GM18951 (cell line): ENCODE measurements around the gene TPSD1.
"Not testable (repeated sequence)": the region's sequence is repeated elsewhere in the genome, so short reads cannot be mapped to it uniquely, and the experiment has no call there.

Source experiments
- POLR2A ChIP-seq: IDR thresholded peaks from 4 replicates; pipeline ENCODE4 v1.6.1; 2011; ENCODE audit warnings: mild to moderate bottlenecking; ENCODE audit not compliant: insufficient read length, insufficient read depth; ENCODE audit errors: extremely low read depth
- in situ Hi-C: fragments of 300-500 bp; cut with MboI; formaldehyde crosslinking; loops from one replicate; pipeline ENCODE4 v1.12.0; 2022; ENCODE audit warnings: low sequenced_read_pairs, mixed read lengths, inconsistent platforms; ENCODE audit not compliant: unreplicated experiment

TPSD1 gene

DNA sequence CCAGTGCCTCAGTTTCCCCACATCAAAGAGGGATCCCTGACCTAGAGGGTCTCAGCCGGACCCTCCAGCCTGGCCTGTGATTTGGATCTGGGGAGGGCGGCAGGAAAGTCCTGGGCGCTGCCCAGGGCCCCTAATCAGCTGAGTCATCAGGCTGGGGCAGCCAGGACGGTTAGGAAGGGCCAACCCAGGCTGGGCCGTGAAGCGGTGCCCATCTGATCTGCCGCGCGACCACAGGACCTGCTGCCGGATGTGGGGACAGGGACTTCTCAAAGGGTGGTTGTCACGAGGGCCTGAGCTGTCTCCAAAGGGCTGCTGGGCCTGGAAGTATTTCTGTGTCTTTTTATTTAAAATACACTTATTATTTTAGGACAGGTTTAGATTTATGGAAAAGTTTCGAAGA is 11.0 kb upstream of the TPSD1 start:
- no peak for TF ChIP-seq POLR2A
- in situ Hi-C loops = no loop called here

DNA sequence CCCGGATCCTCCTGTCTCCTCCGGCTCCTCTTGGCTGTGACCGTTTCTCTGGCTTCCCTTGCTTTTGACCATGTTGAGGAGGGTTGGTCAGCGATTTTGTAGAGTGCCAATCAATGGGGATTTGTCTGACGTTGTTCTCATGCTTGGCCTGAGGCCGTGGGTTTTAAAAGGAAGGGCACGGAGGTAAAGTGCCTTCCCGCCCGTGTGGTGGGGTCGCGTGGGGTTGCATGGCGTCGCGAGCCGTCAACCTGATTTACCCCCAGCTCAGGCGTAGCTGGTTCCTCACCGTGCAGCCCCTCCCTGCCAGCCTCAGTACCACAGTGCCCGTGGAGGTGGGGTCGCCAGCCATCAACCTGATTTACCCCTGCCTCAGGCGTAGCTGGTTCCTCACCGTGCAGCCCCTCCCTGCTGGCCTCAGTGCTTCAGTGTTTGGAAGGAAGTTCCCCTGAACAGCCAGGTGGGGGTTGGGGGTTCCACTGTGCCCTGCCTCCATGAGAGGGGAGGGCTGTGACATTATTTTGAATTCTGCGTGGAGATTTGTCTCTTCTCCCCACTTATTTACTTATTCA is 10.3 kb upstream of the TPSD1 start:
- no peak for TF ChIP-seq POLR2A
- in situ Hi-C loops = no loop called here

DNA sequence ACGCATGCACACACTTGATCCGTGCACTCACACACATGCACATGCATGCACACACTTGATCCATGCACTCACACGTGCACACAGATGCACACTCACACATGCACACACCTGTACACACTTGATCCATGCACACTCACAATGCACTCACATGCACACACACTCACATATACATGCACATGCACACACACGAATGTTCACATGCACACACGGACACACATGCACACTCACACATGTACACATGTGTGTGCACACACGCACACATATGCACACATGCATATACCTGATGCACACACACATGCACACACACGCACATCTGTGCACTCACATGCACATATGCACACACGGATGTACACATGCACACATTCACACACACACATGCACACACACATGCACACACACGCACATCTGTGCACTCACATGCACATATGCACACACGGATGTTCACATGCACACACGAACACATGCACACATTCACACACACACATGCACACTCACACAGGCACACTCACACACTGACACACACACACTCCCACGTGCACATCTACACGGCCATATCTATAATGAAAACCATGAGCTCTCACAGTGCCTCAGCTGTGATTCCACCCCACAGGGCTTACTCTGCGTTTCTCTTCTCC is 7.8 kb upstream of the TPSD1 start:
- in situ Hi-C loops = not testable (repeated sequence)

DNA sequence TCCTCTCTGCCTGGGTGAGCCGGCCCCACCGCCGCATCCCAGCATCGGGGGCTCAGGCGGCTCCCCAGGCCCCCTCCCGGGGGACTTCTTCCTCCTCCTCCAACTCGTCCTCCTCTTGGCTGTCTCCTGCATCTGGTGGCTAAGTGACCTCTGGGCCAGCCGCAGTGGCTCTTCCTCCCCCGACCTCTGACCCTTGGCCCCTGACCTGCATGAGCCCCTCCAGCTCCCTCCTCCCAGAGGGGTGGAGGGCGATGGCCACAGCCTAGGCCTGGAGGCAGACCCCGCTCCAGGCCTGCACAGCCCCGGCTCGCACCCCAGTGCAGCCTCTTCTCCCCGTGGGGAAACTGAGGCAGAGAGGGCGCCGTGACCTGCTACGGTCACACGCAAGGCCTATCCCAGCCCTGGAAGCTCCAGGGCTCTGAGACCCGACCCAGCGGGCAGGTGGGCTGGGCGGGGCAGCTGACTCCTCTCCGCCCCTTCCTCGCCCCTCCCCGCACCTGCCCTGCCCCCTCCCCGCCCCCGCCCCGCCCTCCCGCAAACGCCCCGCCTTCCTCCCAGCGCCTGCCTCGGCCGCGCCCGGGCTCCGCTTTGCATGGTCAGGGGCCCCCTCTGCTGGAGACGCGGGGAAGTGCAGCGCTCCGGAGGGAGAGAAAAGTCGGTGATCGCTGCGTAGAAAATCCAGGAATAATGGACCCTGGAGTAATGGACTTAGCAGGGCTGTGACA is 6.7 kb upstream of the TPSD1 start:
- in situ Hi-C loops = not testable (repeated sequence)

DNA sequence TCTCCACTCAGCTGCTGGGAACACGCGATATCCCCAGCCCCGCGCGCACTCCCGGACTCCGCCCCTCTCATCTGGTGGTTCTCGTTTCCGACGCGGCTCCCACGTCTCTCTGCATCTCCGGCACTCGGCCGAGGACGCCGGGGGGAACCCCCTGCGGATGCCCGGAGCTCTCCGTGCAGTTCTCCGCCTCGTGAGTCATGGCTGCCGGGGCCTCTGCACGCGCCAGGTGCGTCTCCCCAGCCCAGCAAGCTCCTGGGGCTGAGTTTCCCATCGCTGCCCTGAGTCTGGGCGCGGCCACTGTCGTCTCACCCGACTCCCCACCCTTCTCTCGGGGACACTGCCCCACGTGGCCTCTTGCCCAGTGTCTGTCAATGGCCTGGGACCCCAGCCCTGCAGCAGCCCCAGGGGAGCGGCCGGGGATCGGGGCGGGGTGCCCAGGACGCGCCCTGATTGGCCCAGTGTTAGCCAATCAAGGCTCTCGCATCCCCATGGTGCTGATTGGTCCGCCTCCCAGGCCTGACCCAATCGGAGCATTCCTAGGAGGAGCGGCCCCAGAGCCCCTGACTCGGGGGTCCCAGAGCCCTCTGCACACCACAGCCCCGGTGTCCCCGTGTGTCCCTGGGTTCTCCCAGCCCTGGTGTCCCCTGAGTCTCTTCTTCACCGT is 2.0 kb upstream of the TPSD1 start:
- in situ Hi-C loops = not testable (repeated sequence)

DNA sequence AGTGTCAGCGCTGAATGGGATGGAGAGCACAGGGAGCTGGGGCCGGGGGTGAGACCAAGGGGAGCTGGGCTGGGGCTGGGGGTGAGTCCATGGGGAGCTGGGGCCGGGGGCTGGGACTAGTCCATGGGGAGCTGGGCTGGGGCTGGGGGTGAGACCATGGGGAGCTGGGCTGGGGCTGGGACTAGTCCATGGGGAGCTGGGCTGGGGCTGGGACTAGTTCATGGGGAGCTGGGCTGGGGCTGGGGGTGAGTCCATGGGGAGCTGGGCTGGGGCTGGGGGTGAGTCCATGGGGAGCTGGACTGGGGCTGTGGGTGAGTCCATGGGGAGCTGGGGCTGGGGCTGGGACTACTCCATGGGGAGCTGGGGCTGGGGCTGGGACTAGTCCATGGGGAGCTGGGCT is 1.0 kb upstream of the TPSD1 start:
- in situ Hi-C loops = not testable (repeated sequence)

DNA sequence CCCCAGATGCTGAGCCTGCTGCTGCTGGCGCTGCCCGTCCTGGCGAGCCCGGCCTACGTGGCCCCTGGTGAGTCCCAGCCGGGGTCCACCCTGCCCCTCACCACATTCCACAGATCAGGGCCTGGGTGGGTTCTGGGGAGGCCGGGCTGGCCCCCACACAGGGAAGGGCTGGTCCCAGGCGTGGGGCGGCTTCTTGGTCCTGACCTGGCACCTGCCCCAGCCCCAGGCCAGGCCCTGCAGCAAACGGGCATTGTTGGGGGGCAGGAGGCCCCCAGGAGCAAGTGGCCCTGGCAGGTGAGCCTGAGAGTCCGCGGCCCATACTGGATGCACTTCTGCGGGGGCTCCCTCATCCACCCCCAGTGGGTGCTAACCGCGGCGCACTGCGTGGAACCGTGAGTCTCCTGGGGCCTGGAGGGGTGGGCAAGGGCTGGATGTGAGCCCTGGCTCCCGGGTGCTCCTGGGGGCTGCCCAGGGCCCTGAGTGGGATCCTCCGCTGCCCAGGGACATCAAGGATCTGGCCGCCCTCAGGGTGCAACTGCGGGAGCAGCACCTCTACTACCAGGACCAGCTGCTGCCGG is 516 bp downstream of the TPSD1 start:
- in situ Hi-C loops = not testable (repeated sequence)

DNA sequence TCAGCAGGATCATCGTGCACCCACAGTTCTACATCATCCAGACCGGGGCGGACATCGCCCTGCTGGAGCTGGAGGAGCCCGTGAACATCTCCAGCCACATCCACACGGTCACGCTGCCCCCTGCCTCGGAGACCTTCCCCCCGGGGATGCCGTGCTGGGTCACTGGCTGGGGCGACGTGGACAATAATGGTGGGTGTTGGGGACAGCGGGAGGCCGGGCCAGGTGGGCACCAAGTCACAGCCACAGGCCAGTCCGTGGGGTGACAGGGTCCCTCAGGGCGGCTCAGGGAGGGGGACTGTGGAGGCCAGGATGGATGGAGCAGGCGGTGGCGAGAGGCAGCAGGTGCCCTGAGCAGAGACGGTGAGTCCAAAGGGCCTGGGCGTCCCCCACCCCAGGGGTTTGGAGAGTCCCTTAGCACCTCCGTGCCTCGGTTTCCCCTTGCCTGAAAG is 1.0 kb downstream of the TPSD1 start:
- in situ Hi-C loops = no loop called here
- TF ChIP-seq POLR2A = no peak

DNA sequence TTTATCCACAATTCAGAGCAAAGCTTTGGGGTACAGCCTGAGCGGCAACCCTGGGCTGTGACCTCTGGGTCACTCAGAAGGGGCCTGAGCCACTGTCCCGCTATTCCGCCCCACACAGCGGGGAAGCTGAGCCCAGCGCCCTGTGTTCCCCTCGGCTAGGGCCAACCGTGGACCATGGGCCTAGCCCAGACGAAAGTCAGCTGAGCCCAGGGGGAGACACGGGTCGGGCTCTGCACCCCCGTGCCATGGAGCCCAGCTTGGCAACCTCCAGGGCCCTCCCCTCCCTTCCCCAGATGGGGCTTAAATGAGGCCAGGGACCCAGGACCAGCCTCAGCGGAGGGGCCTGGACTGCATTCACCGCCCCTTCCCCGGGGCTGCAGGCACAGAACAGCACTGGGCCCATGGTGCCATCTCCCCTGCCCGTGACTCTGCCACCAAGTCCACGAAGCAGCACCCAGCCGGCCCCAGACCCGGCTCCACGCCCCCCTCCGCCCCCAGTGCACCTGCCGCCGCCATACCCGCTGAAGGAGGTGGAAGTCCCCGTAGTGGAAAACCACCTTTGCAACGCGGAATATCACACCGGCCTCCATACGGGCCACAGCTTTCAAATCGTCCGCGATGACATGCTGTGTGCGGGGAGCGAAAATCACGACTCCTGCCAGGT is 1.8 kb downstream of the TPSD1 start:
- in situ Hi-C loops = no loop called here

DNA sequence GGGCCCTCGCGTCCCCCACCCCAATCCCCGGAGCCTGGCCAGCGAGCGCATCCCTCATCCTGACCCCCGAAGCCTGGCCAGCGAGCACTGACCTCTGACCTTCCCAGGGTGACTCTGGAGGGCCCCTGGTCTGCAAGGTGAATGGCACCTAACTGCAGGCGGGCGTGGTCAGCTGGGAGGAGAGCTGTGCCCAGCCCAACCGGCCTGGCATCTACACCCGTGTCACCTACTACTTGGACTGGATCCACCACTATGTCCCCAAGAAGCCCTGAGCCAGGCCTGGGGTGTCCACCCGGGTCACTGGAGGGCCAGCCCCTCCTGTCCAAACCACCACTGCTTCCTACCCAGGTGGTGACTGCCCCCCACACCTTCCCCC is 2.3 kb downstream of the TPSD1 start:
- in situ Hi-C loops = no loop called here
- TF ChIP-seq POLR2A = no peak

More for the DNA sequence above, 1.8 kb downstream of the TPSD1 start:
- TF ChIP-seq POLR2A = no peak

DNA sequence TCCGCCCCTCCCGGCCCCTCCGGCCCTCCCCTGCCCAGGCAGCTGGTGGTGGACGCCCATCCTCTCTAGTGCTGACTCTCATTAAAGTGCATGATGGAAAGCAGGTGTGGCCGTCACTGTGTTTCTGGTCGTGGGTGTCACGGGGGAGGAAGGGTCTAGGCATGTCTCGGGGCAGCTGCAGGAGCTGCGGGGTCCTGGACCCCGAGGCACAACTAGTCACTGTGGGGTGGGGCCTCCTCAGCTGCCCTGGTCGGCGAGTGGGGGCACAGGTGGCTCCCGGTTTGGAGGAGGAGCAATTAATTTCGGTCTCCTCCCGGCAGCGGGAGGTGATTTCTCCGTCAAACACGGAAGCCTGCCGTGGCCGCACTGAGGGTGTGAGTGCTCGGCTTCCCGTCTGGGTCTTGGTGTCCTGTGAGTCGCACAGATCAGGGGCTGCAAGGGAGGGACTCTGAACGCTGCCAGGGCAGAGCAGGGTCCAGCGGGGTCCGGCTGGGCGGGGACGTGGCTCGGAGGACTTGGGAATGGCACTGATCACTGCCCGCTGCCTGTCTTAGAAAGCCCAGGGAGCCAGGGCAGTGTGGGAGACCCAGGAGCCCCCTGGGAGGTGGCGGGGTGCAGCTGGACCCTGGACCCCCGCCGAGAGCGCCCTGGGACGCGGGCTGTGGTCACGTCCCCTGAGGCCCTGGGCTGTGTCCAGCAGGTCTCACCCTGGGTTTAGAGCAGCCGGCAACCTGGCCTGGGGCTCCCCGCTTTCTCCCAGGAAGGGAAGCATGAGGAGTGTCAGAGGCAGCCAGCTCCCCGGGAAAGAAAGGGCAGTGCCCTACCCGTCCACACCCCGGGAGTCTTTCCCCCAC is 3.3 kb downstream of the TPSD1 start:
- in situ Hi-C loops = no loop called here
- no peak for TF ChIP-seq POLR2A

DNA sequence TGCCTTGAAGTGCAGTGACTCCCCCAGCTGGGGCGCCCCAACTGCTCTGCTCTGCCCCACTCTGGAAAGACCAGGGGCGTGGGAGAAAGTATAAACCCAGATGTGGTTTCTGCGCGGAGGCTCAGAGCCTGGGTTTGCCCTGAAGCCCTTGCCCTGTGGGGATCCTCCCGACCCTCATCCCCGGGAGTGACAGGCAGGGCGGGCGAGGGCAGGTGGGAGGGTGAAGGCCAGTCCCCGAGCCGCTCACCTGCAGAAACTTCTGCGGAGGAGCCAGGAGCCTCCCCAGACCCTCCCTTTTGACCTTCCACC is 3.8 kb downstream of the TPSD1 start:
- TF ChIP-seq POLR2A = no peak
- in situ Hi-C loops = no loop called here

DNA sequence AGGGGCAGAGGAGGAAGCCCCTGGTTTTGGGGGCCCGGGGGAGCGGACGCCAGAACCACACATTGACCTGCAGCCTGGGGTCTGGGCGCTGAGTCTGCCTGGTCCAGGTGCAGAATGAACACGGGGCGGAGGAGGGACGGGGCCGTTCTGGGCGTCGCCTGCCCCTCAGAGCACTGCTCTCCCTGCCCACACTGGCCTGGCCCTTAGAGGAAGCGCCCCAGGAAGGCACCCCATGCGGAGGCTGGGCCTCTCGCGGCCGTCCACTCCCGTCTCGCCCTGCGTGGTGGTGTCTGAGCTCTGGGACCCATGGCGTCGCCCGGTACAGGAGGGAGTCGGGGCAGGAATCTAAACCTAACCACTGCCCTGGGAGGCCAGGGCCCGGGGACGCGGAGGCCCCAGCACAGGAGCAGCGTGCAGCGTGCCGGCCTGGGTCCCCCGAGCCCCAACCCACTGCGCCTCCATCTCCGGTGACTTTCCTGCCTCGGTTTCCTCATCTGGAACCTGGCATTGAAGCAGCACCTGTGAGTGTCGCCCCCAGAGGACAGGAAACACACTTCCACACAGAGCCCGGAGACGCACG is 4.3 kb downstream of the TPSD1 start:
- TF ChIP-seq POLR2A = no peak
- in situ Hi-C loops = no loop called here
